NCI-H526 treated with DMSO at 0.1 percent for 48 hours (cell line): Measurements from ENCODE around the gene RTBDN.
A peak's percentile ranks its signal among the peaks of the same experiment; 100 is the strongest.
"Not testable (repeated sequence)": the region's sequence is repeated elsewhere in the genome, so short reads cannot be mapped to it uniquely, and the experiment has no call there.

Experiments
- DNase-seq: peaks from one replicate; lab custom pipeline; 2025; lab: John Stamatoyannopoulos, UW

RTBDN gene

GRCh38 chr19:12817810-12818209, 16.6 kb downstream of the RTBDN start:
- not testable (repeated sequence) for DNase-seq

GRCh38 chr19:12817188-12817587, 17.2 kb downstream of the RTBDN start:
- not testable (repeated sequence) for DNase-seq

GRCh38 chr19:12815088-12815487, 19.3 kb downstream of the RTBDN start:
- no peak for DNase-seq

GRCh38 chr19:12806242-12807081, 27.9 kb downstream of the RTBDN start, which contains the start of gene RNASEH2A:
TSS of gene RNASEH2A (plus strand) at chr19:12806584. CDS start at chr19:12806674, 90 bp downstream.
- peak; percentile 32 for DNase-seq

- no peak for DNase-seq
Observed at GRCh38 chr19:12804051-12804450, 30.3 kb downstream of the RTBDN start.

- no peak for DNase-seq
Observed at GRCh38 chr19:12802267-12803106, 31.9 kb downstream of the RTBDN start.

- peak; percentile 61 for DNase-seq
Observed at GRCh38 chr19:12801466-12802266, 32.7 kb downstream of the RTBDN start, which contains the start of the genes PRDX2 and THSD8. TSS of gene PRDX2 (minus strand) at chr19:12801800. CDS start at chr19:12801261, 539 bp downstream. TSS of gene THSD8 (plus strand) at chr19:12802069. CDS start at chr19:12802072, 3 bp downstream.

- DNase-seq = no peak
Observed at GRCh38 chr19:12800923-12801465, 33.4 kb downstream of the RTBDN start.

GRCh38 chr19:12800466-12800770, 34.0 kb downstream of the RTBDN start:
- DNase-seq = no peak

- DNase-seq = no peak
Observed at GRCh38 chr19:12799742-12800465, 34.5 kb downstream of the RTBDN start.

- not testable (repeated sequence) for DNase-seq
Observed at GRCh38 chr19:12797607-12798006, 36.8 kb downstream of the RTBDN start.

GRCh38 chr19:12797141-12797587, 37.2 kb downstream of the RTBDN start:
- no peak for DNase-seq

GRCh38 chr19:12796146-12797071, 38.0 kb downstream of the RTBDN start:
- peak; percentile 52 for DNase-seq

- no peak for DNase-seq
Observed at GRCh38 chr19:12794971-12795381, 39.4 kb downstream of the RTBDN start.

- no peak for DNase-seq
Observed at GRCh38 chr19:12794196-12794941, 40.0 kb downstream of the RTBDN start.

GRCh38 chr19:12793290-12794195, 40.8 kb downstream of the RTBDN start:
- DNase-seq = peak; percentile 52

GRCh38 chr19:12792853-12793289, 41.5 kb downstream of the RTBDN start:
- DNase-seq = no peak
